Ishikawa (cell line): ENCODE measurements around the gene ASPG.

Source experiments
- CEBPB ChIP-seq: IDR thresholded peaks from 2 replicates; pipeline ENCODE4 v1.6.1; 2012
- RAD21 ChIP-seq: IDR thresholded peaks from 2 replicates; pipeline ENCODE4 v1.6.1; 2012; ENCODE audit warnings: low read depth
- TEAD4 ChIP-seq: IDR thresholded peaks from 2 replicates; pipeline ENCODE4 v1.6.1; 2012

DNA sequence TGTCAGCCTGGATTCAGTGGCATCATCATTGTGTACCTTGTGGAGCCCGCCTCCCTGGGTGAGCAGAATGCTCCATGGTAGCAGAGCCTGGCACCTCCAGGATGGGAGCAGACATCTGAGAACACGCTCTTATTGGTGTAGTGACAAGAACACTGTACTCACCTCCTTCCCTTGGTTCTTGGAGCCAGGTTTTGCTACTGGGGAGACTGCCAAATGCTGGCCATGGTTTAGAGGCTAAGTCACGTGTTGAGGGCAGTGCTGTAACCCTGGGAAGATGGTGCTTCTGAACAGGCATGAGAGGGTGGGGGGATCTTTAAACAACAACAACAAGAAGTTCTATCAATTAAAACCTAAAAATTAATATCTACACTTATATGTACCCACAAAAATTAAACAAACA, 47.6 kb upstream of the ASPG start:
- TF ChIP-seq RAD21 (no peak), TEAD4 (no peak), CEBPB (no peak)
